ENCODE data around the gene CHST11. TPM values are rescaled to one million over a fixed set of nuclear protein-coding genes. Genes with fewer than 3 reads are reported as not detected.

Gene CHST11
- total RNA-seq, 2 experiments from 2014 or later, result 53.4 to 53.6 TPM

DNA sequence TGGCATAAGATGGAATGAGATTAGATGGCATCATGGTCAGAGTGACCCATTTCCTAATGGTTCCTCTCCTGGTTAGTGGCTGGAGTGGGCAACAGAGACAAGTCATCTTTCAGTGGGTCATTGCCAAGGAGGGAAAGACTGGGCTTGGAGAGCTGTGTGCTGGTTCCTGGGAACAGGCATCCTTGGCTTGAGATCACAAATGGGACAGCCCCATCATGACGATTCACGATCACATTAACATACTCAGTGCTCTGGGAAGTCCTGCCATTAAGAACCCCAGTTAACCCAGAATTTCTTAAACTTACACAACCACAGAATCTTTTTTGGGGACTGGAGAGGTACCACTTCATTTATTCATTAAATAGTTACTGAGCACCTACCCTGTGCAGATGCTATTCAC lies 27.3 kb downstream of the CHST11 start:
- H3K4me3 Mint-ChIP-seq, result no peak overlapping the region
- intact Hi-C loops (cut with DNase I, micrococcal nuclease), result loop anchor here in 1 of 2 experiments (2.0 kb wide), 2 partner anchors 15 to 25 kb away; no protein-coding TSS in a partner anchor
- ATAC-seq (ENCODE audit: poor library complexity) (no peak), DNase-seq (no peak)
- Histone ChIP-seq H3K27me3 (ENCODE audit: control insufficient read depth in 1 of 2, insufficient read depth in 2 of 2, low read length in 2 of 2) (no peaks in the 10 kb centered on the region), H3K4me1 (ENCODE audit: insufficient read depth, low read length) (peaks cover 79% of the 10 kb centered on the region), H3K36me3 (ENCODE audit: insufficient read depth, low read length) (peaks cover 6% of the 10 kb centered on the region), H3K9me3 (ENCODE audit: control insufficient read depth in 1 of 2, insufficient read depth in 1 of 2, low read length in 2 of 2) (no peaks in the 10 kb centered on the region), H3K4me3 (ENCODE audit: low read length) (no peak overlapping the region), H3K27ac (ENCODE audit: low read depth in 1 of 2, low read length in 2 of 2) (no peak overlapping the region)
- no peaks in the 10 kb centered on the region for H3K27me3 Mint-ChIP-seq
- no peaks in the 10 kb centered on the region for H3K9me3 Mint-ChIP-seq
- POLR2A ChIA-PET, result interaction anchor here (2.6 kb wide), 1 partner anchor 10 kb away, joined by 16 read pairs; no protein-coding TSS in a partner anchor
- H3K27ac Mint-ChIP-seq, result peak overlapping the region; percentile 76
- CTCF ChIA-PET, result no interaction called here
- H3K36me3 Mint-ChIP-seq (ENCODE audit: low read depth), result peaks cover 31% of the 10 kb centered on the region
- peaks cover 93% of the 10 kb centered on the region for H3K4me1 Mint-ChIP-seq (ENCODE audit: low read depth)
- TF ChIP-seq, protein P1, sequence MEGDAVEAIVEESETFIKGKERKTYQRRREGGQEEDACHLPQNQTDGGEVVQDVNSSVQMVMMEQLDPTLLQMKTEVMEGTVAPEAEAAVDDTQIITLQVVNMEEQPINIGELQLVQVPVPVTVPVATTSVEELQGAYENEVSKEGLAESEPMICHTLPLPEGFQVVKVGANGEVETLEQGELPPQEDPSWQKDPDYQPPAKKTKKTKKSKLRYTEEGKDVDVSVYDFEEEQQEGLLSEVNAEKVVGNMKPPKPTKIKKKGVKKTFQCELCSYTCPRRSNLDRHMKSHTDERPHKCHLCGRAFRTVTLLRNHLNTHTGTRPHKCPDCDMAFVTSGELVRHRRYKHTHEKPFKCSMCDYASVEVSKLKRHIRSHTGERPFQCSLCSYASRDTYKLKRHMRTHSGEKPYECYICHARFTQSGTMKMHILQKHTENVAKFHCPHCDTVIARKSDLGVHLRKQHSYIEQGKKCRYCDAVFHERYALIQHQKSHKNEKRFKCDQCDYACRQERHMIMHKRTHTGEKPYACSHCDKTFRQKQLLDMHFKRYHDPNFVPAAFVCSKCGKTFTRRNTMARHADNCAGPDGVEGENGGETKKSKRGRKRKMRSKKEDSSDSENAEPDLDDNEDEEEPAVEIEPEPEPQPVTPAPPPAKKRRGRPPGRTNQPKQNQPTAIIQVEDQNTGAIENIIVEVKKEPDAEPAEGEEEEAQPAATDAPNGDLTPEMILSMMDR (IDR thresholded peaks at IDR 0.05), result no peak

DNA sequence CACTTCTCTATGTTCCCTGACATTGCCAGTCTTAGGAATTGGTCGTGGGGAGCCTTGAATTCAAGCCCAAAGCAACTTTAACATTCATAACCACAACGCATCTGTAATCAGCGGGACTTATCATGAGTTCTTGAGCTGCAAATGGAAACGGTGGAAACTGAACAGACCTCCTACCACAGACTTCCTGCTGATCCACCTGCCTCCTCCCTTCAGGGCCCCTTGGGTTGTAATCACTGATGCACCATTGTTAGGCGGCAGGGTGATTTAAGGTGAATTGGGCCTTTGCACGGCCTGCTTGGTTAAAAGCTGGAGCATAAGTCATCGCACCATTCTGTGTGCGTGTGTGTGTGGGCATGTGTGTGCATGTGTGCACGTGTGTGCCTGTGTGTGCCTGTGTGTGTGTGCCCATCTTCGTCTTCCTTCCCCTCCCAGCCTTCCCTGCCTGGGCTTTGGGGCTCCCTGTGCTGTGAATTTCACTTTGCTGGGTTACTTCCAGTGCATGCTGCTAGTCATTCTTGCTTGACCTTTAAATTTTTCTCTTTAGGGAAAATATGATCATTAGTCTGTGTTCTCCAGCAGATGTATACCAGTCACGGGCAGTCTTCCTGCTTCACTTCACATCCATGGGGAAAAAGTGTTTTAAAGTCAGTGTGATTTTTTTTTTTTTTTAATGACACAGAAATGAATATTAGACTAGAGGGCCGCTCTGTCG lies 29.1 kb downstream of the CHST11 start:
- ATAC-seq (ENCODE audit: poor library complexity) (peak; percentile 95), DNase-seq (peak in 13 of 14 experiments; percentile 36 to 78 (median 51))
- H3K4me3 Mint-ChIP-seq, result peak overlapping the region; percentile 69

DNA sequence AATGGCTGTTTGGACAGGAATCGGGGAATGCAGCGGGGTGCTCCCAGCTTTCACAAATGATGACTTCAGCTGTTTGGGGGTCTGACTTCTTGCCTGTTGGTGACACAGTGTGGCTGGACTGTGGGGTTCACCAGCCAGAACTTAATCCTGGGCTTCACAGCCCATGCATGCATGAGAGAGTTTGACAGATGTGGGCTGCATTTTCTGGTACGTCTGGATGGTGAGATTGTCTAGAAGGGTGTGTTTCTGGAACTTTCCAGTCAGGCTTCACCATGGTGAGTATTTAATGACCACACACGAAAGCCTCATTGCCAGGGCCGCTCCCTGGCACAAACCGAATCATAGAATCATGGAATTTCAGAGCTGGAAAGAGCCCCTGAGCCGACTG lies 29.6 kb downstream of the CHST11 start:
- Histone ChIP-seq H3K27me3 (ENCODE audit: control insufficient read depth in 1 of 2, insufficient read depth in 2 of 2, low read length in 2 of 2) (no peaks in the 10 kb centered on the region), H3K4me1 (ENCODE audit: insufficient read depth, low read length) (peaks cover 70% of the 10 kb centered on the region), H3K4me3 (ENCODE audit: low read length) (no peak overlapping the region), H3K36me3 (ENCODE audit: insufficient read depth, low read length) (no peaks in the 10 kb centered on the region), H3K27ac (ENCODE audit: low read depth in 1 of 2, low read length in 2 of 2) (no peak overlapping the region), H3K9me3 (ENCODE audit: control insufficient read depth in 1 of 2, insufficient read depth in 1 of 2, low read length in 2 of 2) (no peaks in the 10 kb centered on the region)
- ATAC-seq (ENCODE audit: poor library complexity) (no peak), DNase-seq (no peak)
- Mint-ChIP-seq H3K9me3 (no peaks in the 10 kb centered on the region), H3K36me3 (ENCODE audit: low read depth) (peaks cover 27% of the 10 kb centered on the region), H3K27ac (peak overlapping the region; percentile 76), H3K4me1 (ENCODE audit: low read depth) (peaks cover 92% of the 10 kb centered on the region), H3K4me3 (peak overlapping the region; percentile 69), H3K27me3 (no peaks in the 10 kb centered on the region)
- intact Hi-C loops (cut with DNase I, micrococcal nuclease), result no loop called here
- ChIA-PET POLR2A (interaction anchor here (1.2 to 3.3 kb wide), 7 partner anchors 8 to 28 kb away, joined by 3 to 35 read pairs (median 7); partner anchors contain the start of gene CHST11), CTCF (interaction anchor here (1.1 kb wide), 1 partner anchor 29 kb away, joined by 4 read pairs; no protein-coding TSS in a partner anchor)
- TF ChIP-seq, protein P1 (IDR thresholded peaks at IDR 0.05), result no peak

More for the DNA sequence above, 29.1 kb downstream of the CHST11 start:
- H3K9me3 ChIP-seq (ENCODE audit: control insufficient read depth in 1 of 2, insufficient read depth in 1 of 2, low read length in 2 of 2), result no peaks in the 10 kb centered on the region
- peak overlapping the region; percentile 3 to 33 for H3K27ac ChIP-seq (ENCODE audit: low read depth in 1 of 2, low read length in 2 of 2)
- Mint-ChIP-seq H3K4me1 (ENCODE audit: low read depth) (peaks cover 92% of the 10 kb centered on the region), H3K27ac (peak overlapping the region; percentile 76), H3K36me3 (ENCODE audit: low read depth) (peaks cover 31% of the 10 kb centered on the region), H3K27me3 (no peaks in the 10 kb centered on the region), H3K9me3 (no peaks in the 10 kb centered on the region)
- peaks cover 73% of the 10 kb centered on the region for H3K4me1 ChIP-seq (ENCODE audit: insufficient read depth, low read length)
- H3K36me3 ChIP-seq (ENCODE audit: insufficient read depth, low read length), result peaks cover 4% of the 10 kb centered on the region
- intact Hi-C loops (cut with DNase I, micrococcal nuclease), result loop anchor here in 1 of 2 experiments (2.0 kb wide), 2 partner anchors 13 to 27 kb away; no protein-coding TSS in a partner anchor
- CTCF ChIA-PET, result interaction anchor here (1.1 to 1.4 kb wide), 2 partner anchors 26 to 28 kb away, joined by 4 read pairs; no protein-coding TSS in a partner anchor
- H3K4me3 ChIP-seq (ENCODE audit: low read length), result no peak overlapping the region
- TF ChIP-seq, protein P1 (IDR thresholded peaks at IDR 0.05), result no peak
- POLR2A ChIA-PET, result interaction anchor here (1.2 to 3.3 kb wide), 7 partner anchors 8 to 27 kb away, joined by 3 to 35 read pairs (median 7); partner anchors contain the start of gene CHST11
- H3K27me3 ChIP-seq (ENCODE audit: control insufficient read depth in 1 of 2, insufficient read depth in 2 of 2, low read length in 2 of 2), result no peaks in the 10 kb centered on the region

Measured in CD4-positive, alpha-beta T cell (primary cell).